Smooth muscle cell (in vitro differentiated cells): ENCODE results near the gene ZNF213. TPM values are rescaled to one million over a fixed set of nuclear protein-coding genes. Genes with fewer than 3 reads are reported as not detected.

Experiments used
- DNase-seq: peaks from one replicate; lab custom pipeline; 2025; ENCODE audit not compliant: unreplicated experiment; lab: John Stamatoyannopoulos, UW
- H2AFZ ChIP-seq: fragments of 200-600 bp; sonication (generic); 2 replicates; pipeline ENCODE4 v1.6.0; 2016; ENCODE audit warnings: antibody characterized with exemption, low read depth, mild to moderate bottlenecking
- H3F3A ChIP-seq: fragments of 200-600 bp; sonication (generic); 2 replicates; pipeline ENCODE4 v1.6.0; 2017; ENCODE audit warnings: antibody characterized with exemption, low read depth
- H3K27ac ChIP-seq: fragments of 200-600 bp; sonication (generic); 2 replicates; pipeline ENCODE4 v1.5.1; 2016; ENCODE audit warnings: low read depth, mild to moderate bottlenecking
- H3K27me3 ChIP-seq: fragments of 200-600 bp; sonication (generic); 2 replicates; pipeline ENCODE4 v1.6.1; 2016; ENCODE audit warnings: low read depth, mild to moderate bottlenecking
- H3K36me3 ChIP-seq: fragments of 200-600 bp; sonication (generic); 2 replicates; pipeline ENCODE4 v1.5.1; 2016; ENCODE audit warnings: low read depth
- H3K4me1 ChIP-seq: fragments of 200-600 bp; sonication (generic); 2 replicates; pipeline ENCODE4 v1.5.1; 2016; ENCODE audit warnings: low read depth
- H3K4me2 ChIP-seq: fragments of 200-600 bp; sonication (generic); 2 replicates; pipeline ENCODE4 v1.6.0; 2016; ENCODE audit warnings: mild to moderate bottlenecking
- H3K4me3 ChIP-seq: fragments of 200-600 bp; sonication (generic); 2 replicates; pipeline ENCODE4 v1.5.1; 2016; ENCODE audit warnings: mild to moderate bottlenecking
- H3K79me2 ChIP-seq: fragments of 200-600 bp; sonication (generic); 2 replicates; pipeline ENCODE4 v1.6.0; 2016; ENCODE audit warnings: low read depth, mild to moderate bottlenecking
- H3K9ac ChIP-seq: fragments of 200-600 bp; sonication (generic); 2 replicates; pipeline ENCODE4 v1.6.0; 2016; ENCODE audit warnings: low read depth
- H3K9me3 ChIP-seq: fragments of 200-600 bp; sonication (generic); replicated peaks from 2 replicates; pipeline ENCODE4 v1.5.1; 2016; ENCODE audit warnings: low read depth
- H4K20me1 ChIP-seq: fragments of 200-600 bp; sonication (generic); 2 replicates; pipeline ENCODE4 v1.6.0; 2016; ENCODE audit warnings: low read depth
- WGBS: methylation state at CpG from one replicate; pipeline ENCODE4 v1.1.7; 2016; ENCODE audit warnings: low lambda C conversion rate; 5-methylcytosine and 5-hydroxymethylcytosine counted together
- polyA plus RNA-seq: library from polyadenylated mRNA; unstranded; fragments of >200 nt; fragmentation: Nextera tagmentation; extraction: Ambion mirVana; gene quantifications from 2 replicates; pipeline ENCODE4 v1.2.1, GENCODE V29; 2016
- total RNA-seq: library from RNA; depleted of rRNA; stranded (reverse); fragments of >200 nt; gene quantifications from 2 replicates; pipeline ENCODE4 v1.2.3, GENCODE V29; 2014
- TF ChIP-seq, protein P1 (sequence below): fragments of 200-600 bp; sonication (generic); IDR thresholded peaks from 2 replicates; pipeline ENCODE4 v1.5.1; 2017; ENCODE audit warnings: borderline replicate concordance, mild to moderate bottlenecking, antibody characterized with exemption; ENCODE audit not compliant: insufficient read depth, poor library complexity, severe bottlenecking

The ZNF213 gene, protein sequence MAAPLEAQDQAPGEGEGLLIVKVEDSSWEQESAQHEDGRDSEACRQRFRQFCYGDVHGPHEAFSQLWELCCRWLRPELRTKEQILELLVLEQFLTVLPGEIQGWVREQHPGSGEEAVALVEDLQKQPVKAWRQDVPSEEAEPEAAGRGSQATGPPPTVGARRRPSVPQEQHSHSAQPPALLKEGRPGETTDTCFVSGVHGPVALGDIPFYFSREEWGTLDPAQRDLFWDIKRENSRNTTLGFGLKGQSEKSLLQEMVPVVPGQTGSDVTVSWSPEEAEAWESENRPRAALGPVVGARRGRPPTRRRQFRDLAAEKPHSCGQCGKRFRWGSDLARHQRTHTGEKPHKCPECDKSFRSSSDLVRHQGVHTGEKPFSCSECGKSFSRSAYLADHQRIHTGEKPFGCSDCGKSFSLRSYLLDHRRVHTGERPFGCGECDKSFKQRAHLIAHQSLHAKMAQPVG
- total RNA-seq (4.4 and 9.2 TPM in 2 replicates), polyA plus RNA-seq (8.3 and 9.6 TPM in 2 replicates)

DNA sequence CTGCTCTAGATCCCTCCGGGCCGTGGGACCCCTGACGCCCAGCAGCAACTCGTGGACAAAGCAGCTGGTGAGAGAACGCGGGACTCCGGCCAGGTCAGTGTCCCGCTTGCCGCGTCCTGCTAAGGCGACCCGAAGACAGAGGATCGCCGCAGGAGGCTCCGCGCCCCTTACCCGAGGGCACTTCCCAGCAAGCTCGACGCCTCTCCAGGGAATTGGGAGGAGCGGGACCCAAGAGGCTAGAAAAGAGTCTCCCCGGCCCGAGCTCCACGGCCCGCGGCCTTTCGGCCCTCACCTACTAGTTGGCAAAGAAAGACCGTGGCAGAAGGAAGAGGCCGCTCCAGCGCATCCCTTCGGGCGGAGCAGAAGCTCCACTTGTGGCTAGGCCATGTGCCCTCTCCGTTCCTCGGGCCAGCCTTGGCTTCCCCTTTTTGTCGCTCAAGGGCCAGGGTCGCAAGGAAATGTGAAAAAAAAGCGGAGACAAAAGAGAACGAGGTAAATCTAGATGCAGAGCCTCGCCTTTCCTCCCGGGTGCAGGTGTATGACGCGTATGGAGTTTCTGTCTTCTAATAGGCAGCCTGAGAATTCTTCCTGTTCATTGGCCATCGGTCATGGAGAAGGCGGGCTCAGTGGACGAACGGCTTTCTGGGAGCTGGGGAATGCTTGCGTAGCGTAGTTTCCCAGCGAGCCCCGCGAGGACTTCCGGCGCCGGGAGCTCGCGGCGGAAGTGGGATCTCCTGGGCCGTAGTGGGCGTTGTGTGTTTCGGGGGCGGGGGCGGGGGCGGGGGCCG lies at the start of gene ZNF213:
TSS of gene ZNF213 (plus strand) at position 692 of the 788 bp plus-strand sequence. CDS start 2,252 bp downstream, outside the sequence.
- WGBS = under 1% methylated on average over 54 of the region's 63 CpGs
- Histone ChIP-seq H3K36me3 (no peaks in the 10 kb centered on the region), H3K27me3 (no peaks in the 10 kb centered on the region), H3K79me2 (peaks cover 45% of the 10 kb centered on the region), H3K4me3 (peak within 1 kb of the TSS; percentile 80), H3K9me3 (no peaks in the 10 kb centered on the region), H3K9ac (peak within 1 kb of the TSS; percentile 89), H2AFZ (peak within 1 kb of the TSS; percentile 96), H3K27ac (peak within 1 kb of the TSS; percentile 76), H4K20me1 (peaks cover 3% of the 10 kb centered on the region), H3K4me1 (peaks cover 10% of the 10 kb centered on the region), H3F3A (peaks cover 4% of the 10 kb centered on the region), H3K4me2 (peak within 1 kb of the TSS; percentile 96)
- peak; percentile 79 for DNase-seq
- TF ChIP-seq, protein P1, sequence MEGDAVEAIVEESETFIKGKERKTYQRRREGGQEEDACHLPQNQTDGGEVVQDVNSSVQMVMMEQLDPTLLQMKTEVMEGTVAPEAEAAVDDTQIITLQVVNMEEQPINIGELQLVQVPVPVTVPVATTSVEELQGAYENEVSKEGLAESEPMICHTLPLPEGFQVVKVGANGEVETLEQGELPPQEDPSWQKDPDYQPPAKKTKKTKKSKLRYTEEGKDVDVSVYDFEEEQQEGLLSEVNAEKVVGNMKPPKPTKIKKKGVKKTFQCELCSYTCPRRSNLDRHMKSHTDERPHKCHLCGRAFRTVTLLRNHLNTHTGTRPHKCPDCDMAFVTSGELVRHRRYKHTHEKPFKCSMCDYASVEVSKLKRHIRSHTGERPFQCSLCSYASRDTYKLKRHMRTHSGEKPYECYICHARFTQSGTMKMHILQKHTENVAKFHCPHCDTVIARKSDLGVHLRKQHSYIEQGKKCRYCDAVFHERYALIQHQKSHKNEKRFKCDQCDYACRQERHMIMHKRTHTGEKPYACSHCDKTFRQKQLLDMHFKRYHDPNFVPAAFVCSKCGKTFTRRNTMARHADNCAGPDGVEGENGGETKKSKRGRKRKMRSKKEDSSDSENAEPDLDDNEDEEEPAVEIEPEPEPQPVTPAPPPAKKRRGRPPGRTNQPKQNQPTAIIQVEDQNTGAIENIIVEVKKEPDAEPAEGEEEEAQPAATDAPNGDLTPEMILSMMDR = no peak

DNA sequence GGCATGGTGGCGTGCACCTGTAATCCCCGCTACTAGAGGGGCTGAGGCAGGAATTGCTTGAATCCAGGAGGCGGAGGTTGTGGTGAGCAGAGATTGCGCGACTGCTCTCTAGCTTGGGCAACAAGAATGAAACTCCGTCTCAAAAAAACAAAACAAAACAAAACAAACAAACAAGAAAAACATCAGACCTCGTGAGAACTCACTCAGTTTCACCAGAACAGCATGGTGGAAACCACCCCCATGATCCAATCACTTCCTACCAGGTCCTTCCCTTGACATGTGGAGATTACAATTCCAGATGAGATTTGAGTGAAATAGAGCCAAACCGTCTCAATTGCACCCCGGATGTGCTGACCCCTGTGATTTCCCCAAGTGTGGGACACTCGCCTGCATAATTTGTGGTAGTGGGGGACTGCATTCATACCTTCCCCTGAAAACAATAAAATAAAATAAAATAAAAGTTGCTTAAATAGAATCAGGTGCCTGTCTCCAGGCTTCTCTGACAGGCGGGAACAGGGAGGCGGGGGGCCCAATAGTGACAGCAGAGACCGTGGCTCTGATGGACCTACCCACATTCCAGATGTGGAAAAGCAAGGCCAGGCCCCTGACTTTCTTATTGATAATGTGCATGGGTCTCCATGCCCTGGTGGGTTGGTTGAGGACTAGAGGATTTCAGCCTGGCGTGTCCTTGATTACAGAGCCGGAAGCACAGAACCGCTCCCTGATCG lies 48.8 kb upstream of the ZNF213 start:
- H3K4me2 ChIP-seq = no peak overlapping the region
- 94% methylated on average over 17 of the region's 17 CpGs for WGBS
- DNase-seq = no peak
- no peak overlapping the region for H3K27ac ChIP-seq
- no peaks in the 10 kb centered on the region for H3K4me1 ChIP-seq
- H3K4me3 ChIP-seq = no peak overlapping the region
- TF ChIP-seq, protein P1 = no peak
- H3F3A ChIP-seq = no peaks in the 10 kb centered on the region
- H2AFZ ChIP-seq = no peak overlapping the region
- no peaks in the 10 kb centered on the region for H3K9me3 ChIP-seq
- no peaks in the 10 kb centered on the region for H3K27me3 ChIP-seq
- H4K20me1 ChIP-seq = no peaks in the 10 kb centered on the region
- no peaks in the 10 kb centered on the region for H3K79me2 ChIP-seq
- no peak overlapping the region for H3K9ac ChIP-seq
- H3K36me3 ChIP-seq = no peaks in the 10 kb centered on the region

DNA sequence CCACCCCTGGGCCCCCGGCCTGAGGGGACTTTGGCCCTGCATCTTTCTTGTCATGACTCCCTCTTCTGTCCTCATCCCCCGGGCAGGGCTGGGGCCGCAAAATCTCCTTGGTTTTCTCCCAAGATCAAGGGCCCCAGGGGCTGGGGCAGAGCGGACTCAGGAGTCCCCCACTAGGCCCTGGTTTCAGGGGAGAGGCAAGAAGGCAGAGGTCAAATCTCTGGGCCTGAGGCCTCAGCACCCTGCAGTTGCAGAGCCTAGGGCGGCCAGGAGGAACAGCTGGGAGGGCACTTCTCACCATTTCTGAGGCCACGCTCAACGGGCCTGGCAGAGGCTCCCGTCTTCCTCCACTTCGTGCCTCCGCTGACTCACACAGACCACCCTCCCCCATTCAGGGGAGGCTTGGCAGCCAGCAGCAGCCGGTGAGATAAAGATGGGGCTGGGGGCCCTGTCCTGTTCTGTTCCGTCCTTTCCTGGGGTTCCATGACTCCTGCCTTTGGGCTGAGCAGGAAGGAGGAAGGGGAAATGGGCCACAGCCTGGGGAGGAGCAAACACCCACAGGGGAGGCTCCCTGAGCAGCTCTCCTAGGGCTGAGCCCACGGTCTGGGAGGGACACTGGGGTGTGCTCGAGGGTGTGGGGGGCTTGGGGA lies 48.1 kb upstream of the ZNF213 start:
- Histone ChIP-seq H3K27ac (no peak overlapping the region), H3K36me3 (no peaks in the 10 kb centered on the region), H3K9ac (no peak overlapping the region), H3K79me2 (no peaks in the 10 kb centered on the region), H4K20me1 (no peaks in the 10 kb centered on the region), H3K9me3 (no peaks in the 10 kb centered on the region), H3K4me1 (no peaks in the 10 kb centered on the region), H3K4me3 (no peak overlapping the region), H3K27me3 (no peaks in the 10 kb centered on the region), H2AFZ (peak overlapping the region; percentile 17), H3K4me2 (peak overlapping the region; percentile 58), H3F3A (no peaks in the 10 kb centered on the region)
- TF ChIP-seq, protein P1 = no peak
- no peak for DNase-seq
- WGBS = 56% methylated on average over 13 of the region's 14 CpGs
